HG03442 (cell line): ENCODE results near the gene POLDIP2.

ENCODE experiments used
- ATAC-seq: cut with Tn5 transposase; IDR thresholded peaks from one replicate; pipeline ENCODE4 v1.9.1; 2021; ENCODE audit warnings: mild to moderate bottlenecking, moderate library complexity; ENCODE audit not compliant: unreplicated experiment

POLDIP2 gene

GRCh38 chr17:28318759-28319597 lies 38.3 kb downstream of the POLDIP2 start, which contains the start of gene TMEM97:
Gene TMEM97 (plus strand): TSS chr17:28319200. CDS start chr17:28319240, 40 bp downstream.
- peak; percentile 93 for ATAC-seq

- peak; percentile 8 for ATAC-seq
Observed at GRCh38 chr17:28317966-28318758, 39.2 kb downstream of the POLDIP2 start.

DNA sequence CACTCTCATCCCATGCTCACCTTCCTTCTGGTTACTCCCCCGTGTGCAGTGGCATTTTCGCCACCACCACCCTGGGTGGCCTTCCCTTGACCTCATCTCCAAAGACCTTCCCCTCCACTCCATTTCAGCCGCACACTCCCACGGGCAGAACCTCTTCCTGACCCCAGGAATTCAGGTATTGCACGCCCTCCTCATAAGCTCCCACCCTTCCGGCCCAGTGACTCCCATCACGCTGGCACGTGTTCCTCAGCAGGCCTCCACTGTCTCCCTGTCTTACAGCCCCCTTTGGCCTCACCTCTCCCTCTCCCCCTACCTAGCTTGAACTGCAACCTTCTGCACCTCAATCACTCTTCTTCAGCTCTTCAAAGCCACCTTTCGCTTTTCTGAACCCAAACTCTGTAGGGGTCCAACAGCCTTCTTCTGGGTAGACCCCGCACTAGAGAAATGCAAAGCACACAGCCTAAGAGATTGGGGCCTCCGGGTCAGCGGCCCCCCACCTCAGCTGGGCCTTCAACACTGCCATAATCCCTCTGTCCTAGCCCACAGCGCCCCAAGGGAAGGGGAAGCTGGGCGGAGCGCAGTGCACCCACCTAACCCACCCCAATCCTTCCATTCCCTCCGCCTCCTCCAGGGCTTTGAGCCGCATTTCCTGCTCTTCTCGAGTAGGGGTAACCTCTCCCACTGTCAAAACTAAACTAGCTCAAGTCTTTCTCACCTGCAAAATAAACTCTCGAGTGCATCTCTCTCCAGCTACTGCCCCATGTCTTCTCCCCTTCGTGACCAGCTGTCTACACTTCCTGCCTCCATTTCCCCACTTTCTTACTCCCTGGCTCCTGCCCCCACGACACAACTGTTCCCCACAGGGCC lies 40.0 kb downstream of the POLDIP2 start:
- ATAC-seq, result no peak

DNA sequence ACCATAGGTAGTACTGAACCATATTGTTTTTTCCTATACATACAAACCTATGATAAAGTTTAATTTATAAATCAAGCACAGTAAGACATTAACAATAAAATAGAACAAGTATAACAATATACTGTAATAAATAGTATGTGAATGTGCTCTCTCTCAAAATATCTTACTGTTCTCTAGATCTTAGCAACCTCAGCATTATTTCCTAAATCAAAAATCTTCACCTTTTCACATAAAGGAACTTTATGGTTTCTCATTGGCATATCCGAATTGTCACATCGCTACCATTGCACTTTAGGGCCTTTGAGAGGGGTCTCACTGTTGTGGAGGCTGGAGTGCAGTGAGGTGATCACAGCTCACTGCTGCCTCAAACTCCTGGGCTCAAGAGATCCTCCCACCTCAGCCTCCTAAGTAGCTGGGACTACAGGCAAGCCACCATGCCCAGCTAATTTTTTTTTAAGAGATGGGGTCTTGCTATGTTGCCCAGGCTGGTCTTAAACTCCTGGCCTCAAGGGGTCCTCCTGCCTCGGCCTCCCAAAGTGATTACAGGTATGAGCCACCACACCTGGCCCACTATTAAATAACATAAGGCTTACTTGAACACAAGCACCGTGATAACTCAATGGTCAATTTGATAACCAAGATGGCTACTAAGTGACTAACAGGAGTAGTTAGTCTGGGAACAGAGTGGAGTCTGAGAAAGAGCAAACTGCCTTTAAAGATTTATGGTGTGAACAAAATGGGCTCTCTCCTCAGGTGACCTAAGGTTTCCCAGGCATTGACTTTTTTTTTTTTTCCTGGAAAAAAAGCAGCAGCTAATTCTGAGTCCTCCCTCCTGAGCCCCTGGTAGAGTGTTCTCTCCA lies 41.3 kb downstream of the POLDIP2 start:
- ATAC-seq, result no peak

GRCh38 chr17:28313841-28314240 lies 43.5 kb downstream of the POLDIP2 start:
- no peak for ATAC-seq

- ATAC-seq, result no peak
Observed at GRCh38 chr17:28306954-28307401, 50.3 kb downstream of the POLDIP2 start.

GRCh38 chr17:28298449-28298848 lies 58.9 kb downstream of the POLDIP2 start:
- no peak for ATAC-seq
